Keratinocyte (primary cell): Measurements from ENCODE around the gene FBLN7. TPM values are rescaled to one million over a fixed set of nuclear protein-coding genes. Genes with fewer than 3 reads are reported as not detected.

ENCODE experiments used
- DNase-seq: peaks from one replicate; pipeline ENCODE4 v3.0.0-alpha.2; 2011; ENCODE audit warnings: low read depth, missing footprints, low spot score
- FAIRE-seq: peaks from 2 replicates; lab custom pipeline; 2011; peaks lifted over from hg19 to GRCh38; lab: Jason Lieb, UNC
- H2AFZ ChIP-seq: 2 replicates; pipeline ENCODE4 v1.6.0; 2012; ENCODE audit warnings: low read length, control low read depth, inconsistent platforms; ENCODE audit not compliant: control insufficient read depth
- H3K27ac ChIP-seq: 2 replicates; pipeline ENCODE4 v1.5.1; 2011; ENCODE audit warnings: low read length; ENCODE audit not compliant: control insufficient read depth, insufficient read depth
- H3K27me3 ChIP-seq: 3 replicates; pipeline ENCODE4 v1.6.0; 2011; ENCODE audit warnings: low read length; ENCODE audit not compliant: control insufficient read depth, insufficient read depth; ENCODE audit errors: extremely low read depth
- H3K36me3 ChIP-seq, 2 experiments: 2 replicates in 1 of 2; 3 replicates in 1 of 2; pipeline ENCODE4 v1.5.1; 2011; ENCODE audit warnings: low read length in 2 of 2, mild to moderate bottlenecking in 1 of 2; ENCODE audit not compliant: control insufficient read depth in 2 of 2, insufficient read depth in 2 of 2; ENCODE audit errors: extremely low read depth in 1 of 2
- H3K4me1 ChIP-seq: 3 replicates; pipeline ENCODE4 v1.5.1; 2011; ENCODE audit warnings: low read length; ENCODE audit not compliant: control insufficient read depth, insufficient read depth; ENCODE audit errors: extremely low read depth
- H3K4me2 ChIP-seq: 3 replicates; pipeline ENCODE4 v1.6.0; 2011; ENCODE audit warnings: low read depth, low read length; ENCODE audit not compliant: control insufficient read depth, insufficient read depth; ENCODE audit errors: extremely low read depth
- H3K4me3 ChIP-seq, 3 experiments: fragments of 200-600 bp in 1 of 3; sonication (generic) in 1 of 3; 2 replicates in 2 of 3; 3 replicates in 1 of 3; pipeline ENCODE4 v1.5.1; 2011 to 2016; ENCODE audit warnings: low read length in 3 of 3, mild to moderate bottlenecking in 3 of 3, control low read depth in 2 of 3, inconsistent platforms in 1 of 3, low read depth in 1 of 3, mixed read lengths in 1 of 3, mixed run types in 1 of 3, moderate library complexity in 1 of 3; ENCODE audit not compliant: control insufficient read depth in 2 of 3, insufficient read depth in 2 of 3; ENCODE audit errors: extremely low read depth in 1 of 3
- H3K79me2 ChIP-seq: 2 replicates; pipeline ENCODE4 v1.6.0; 2012; ENCODE audit warnings: low read length; ENCODE audit not compliant: control insufficient read depth, insufficient read depth
- H3K9ac ChIP-seq: 3 replicates; pipeline ENCODE4 v1.6.0; 2011; ENCODE audit warnings: low read length; ENCODE audit not compliant: control insufficient read depth, insufficient read depth; ENCODE audit errors: extremely low read depth
- H3K9me1 ChIP-seq: 3 replicates; pipeline ENCODE4 v1.6.0; 2011; ENCODE audit warnings: low read length; ENCODE audit not compliant: control insufficient read depth, insufficient read depth; ENCODE audit errors: extremely low read depth
- H3K9me3 ChIP-seq: 2 replicates; pipeline ENCODE4 v1.5.1; 2012; ENCODE audit warnings: low read depth, low read length; ENCODE audit not compliant: control insufficient read depth
- H4K20me1 ChIP-seq: 3 replicates; pipeline ENCODE4 v1.6.0; 2011; ENCODE audit warnings: low read length; ENCODE audit not compliant: control insufficient read depth, insufficient read depth; ENCODE audit errors: extremely low read depth
- CTCF ChIP-seq, 3 experiments: IDR thresholded peaks in 1 of 3; conservative IDR thresholded peaks in 1 of 3; optimal IDR thresholded peaks in 1 of 3; 2 replicates in 2 of 3; 3 replicates in 1 of 3; pipeline versions ENCODE3 to v1.5.1; 2011; ENCODE audit warnings: low read length in 3 of 3, mild to moderate bottlenecking in 3 of 3, moderate library complexity in 2 of 3, control low read depth in 1 of 3, inconsistent platforms in 1 of 3; ENCODE audit not compliant: insufficient read depth in 2 of 3; ENCODE audit errors: extremely low read depth in 1 of 3
- EZH2 ChIP-seq: IDR thresholded peaks from one replicate; pipeline ENCODE4 v1.6.1; 2012; ENCODE audit warnings: inconsistent platforms, mild to moderate bottlenecking, low read length, moderate library complexity
- dilution Hi-C: fragments of 300-500 bp; cut with MboI; formaldehyde crosslinking; loops from one replicate; pipeline ENCODE4 v1.7.0; 2020; ENCODE audit warnings: low sequenced_read_pairs; ENCODE audit not compliant: extremely low pct_ligation_motif_present
- polyA plus RNA-seq, 5 experiments: library from polyadenylated mRNA; depleted of rRNA in 3 of 5; stranded (reverse) in 3 of 5; stranded (forward) in 1 of 5; unstranded in 1 of 5; fragments of >200 nt; gene quantifications; 1 replicate in 1 of 5; 2 replicates in 3 of 5; 3 replicates in 1 of 5; pipeline versions ENCODE4 v1.2.1 to v1.2.3, GENCODE V29; 2011 to 2012; ENCODE audit warnings: missing spikeins in 2 of 5, low read depth in 1 of 5, low replicate concordance in 1 of 5

The FBLN7 gene
- polyA plus RNA-seq, 1 donor (not counting 4 experiments of a cell fraction or from before 2014, with no cell fraction given): not detected

DNA sequence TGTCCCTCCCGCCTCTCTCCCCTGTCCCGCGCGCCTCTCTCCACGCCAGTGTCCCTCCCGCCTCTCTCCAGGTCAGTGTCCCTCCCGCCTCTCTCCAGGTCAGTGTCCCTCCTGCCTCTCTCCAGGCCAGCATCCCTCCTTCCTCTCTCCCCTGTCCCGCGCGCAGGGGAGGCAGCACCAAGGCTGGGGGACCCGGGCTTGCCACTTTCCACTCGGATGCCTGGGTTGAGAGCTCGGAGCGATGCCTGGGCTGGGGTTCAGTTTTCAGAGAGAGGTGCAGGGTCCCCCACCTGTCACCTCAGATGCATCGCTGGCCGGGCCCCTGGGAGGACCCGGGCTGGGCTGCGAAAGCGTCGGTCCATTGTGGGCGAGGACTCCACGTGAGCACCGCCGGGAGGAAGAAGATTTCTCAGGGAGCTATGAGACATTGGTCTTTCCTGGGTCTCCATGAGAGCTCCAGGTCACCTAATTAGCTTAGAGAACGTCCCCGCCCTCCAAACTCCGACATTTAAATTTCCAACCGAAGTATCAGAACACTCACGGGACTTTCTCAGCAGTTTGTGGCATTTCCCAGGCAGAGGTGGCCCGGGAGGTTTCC, 2.1 kb downstream of the FBLN7 start:
- DNase-seq (no peak), FAIRE-seq (no peak)
- Histone ChIP-seq H3K27ac (no peak overlapping the region), H3K79me2 (no peaks in the 10 kb centered on the region), H2AFZ (no peak overlapping the region), H3K27me3 (peaks cover 32% of the 10 kb centered on the region), H3K36me3 (no peaks in the 10 kb centered on the region), H3K4me1 (peaks cover 10% of the 10 kb centered on the region), H3K9me1 (no peaks in the 10 kb centered on the region), H3K4me3 (no peak overlapping the region), H3K9ac (no peak overlapping the region), H4K20me1 (no peaks in the 10 kb centered on the region), H3K4me2 (no peak overlapping the region), H3K9me3 (no peaks in the 10 kb centered on the region)
- dilution Hi-C loops: no loop called here
- TF ChIP-seq CTCF (optimal IDR thresholded peaks at IDR 0.05 in 1 of 3, IDR thresholded peaks at IDR 0.05 in 1 of 3, conservative IDR thresholded peaks at IDR 0.05 in 1 of 3; ENCODE audit: extremely low read depth in 1 of 3, insufficient read depth in 2 of 3, low read length in 3 of 3): no peak
- TF ChIP-seq EZH2: no peak

- H3K4me2 ChIP-seq: no peak overlapping the region
- no peak overlapping the region for H3K27ac ChIP-seq
- FAIRE-seq: no peak
- peaks cover 32% of the 10 kb centered on the region for H3K27me3 ChIP-seq
- no peaks in the 10 kb centered on the region for H3K36me3 ChIP-seq
- H3K9me1 ChIP-seq: no peaks in the 10 kb centered on the region
- TF ChIP-seq EZH2 (no peak), CTCF (optimal IDR thresholded peaks at IDR 0.05 in 1 of 3, IDR thresholded peaks at IDR 0.05 in 1 of 3, conservative IDR thresholded peaks at IDR 0.05 in 1 of 3; ENCODE audit: extremely low read depth in 1 of 3, insufficient read depth in 2 of 3, low read length in 3 of 3) (no peak)
- no peak overlapping the region for H3K9ac ChIP-seq
- no peak for DNase-seq
- H3K4me1 ChIP-seq: peaks cover 10% of the 10 kb centered on the region
- dilution Hi-C loops: no loop called here
- no peak overlapping the region for H3K4me3 ChIP-seq
- no peaks in the 10 kb centered on the region for H3K9me3 ChIP-seq
- no peaks in the 10 kb centered on the region for H4K20me1 ChIP-seq
- H3K79me2 ChIP-seq: no peaks in the 10 kb centered on the region
- no peak overlapping the region for H2AFZ ChIP-seq
Observed at GRCh38 chr2:112140899-112141625, 2.9 kb downstream of the FBLN7 start.
